GM18868 (cell line): ENCODE results near the gene HADHA.

Experiments used
- ATAC-seq: cut with Tn5 transposase; IDR thresholded peaks from one replicate; pipeline ENCODE4 v1.9.1; 2021; ENCODE audit warnings: mild to moderate bottlenecking, moderate library complexity; ENCODE audit not compliant: unreplicated experiment

HADHA gene

DNA sequence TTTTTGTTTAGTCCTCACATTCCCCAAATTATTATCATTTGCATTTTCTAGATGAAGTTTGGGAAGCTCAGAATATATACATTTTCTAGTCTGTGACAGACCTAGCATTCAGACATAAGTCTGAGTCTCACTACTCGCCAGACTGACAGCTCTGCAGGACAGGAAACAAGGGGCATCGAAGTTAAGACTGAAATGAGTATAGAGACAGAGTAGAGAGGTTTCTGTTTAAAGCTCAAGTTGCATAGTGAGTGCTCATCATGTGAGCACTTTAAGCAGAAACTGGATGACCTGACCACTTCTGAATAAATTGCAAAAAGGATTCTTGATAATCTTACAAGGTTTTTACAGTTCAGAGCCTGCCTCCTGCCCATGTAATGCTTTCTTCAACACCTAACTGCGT lies 1.4 kb upstream of the HADHA start:
- ATAC-seq = peak; percentile 68

DNA sequence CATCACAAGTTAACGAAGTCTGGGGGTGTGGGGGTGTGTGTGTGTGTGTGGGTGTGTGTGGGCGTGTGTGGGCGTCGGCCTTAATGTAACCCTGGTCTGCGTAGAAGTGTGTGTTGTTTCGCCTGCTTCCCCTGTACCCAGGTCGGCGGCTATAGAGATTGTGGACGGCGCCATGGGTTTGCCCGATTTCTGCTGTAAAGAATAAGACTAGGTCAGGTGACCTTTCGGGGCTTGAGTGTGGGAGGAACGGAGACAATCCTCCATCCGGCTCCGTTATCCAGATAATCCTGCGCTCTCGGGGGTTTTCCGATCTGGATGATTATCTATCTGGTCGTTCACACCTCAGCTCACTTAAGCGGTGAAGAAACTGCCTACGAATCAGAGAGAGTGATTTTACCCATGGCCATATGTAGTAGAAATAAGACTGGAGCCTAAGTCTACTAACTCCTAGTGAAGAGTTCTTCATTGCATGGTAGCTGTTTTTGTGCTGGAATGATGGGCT lies 850 bp upstream of the HADHA start:
- ATAC-seq = peak; percentile 9

GRCh38 chr2:26243470-26244308 lies 743 bp downstream of the HADHA start:
- ATAC-seq = no peak

GRCh38 chr2:26241928-26242436 lies 2.5 kb downstream of the HADHA start:
- no peak for ATAC-seq

DNA sequence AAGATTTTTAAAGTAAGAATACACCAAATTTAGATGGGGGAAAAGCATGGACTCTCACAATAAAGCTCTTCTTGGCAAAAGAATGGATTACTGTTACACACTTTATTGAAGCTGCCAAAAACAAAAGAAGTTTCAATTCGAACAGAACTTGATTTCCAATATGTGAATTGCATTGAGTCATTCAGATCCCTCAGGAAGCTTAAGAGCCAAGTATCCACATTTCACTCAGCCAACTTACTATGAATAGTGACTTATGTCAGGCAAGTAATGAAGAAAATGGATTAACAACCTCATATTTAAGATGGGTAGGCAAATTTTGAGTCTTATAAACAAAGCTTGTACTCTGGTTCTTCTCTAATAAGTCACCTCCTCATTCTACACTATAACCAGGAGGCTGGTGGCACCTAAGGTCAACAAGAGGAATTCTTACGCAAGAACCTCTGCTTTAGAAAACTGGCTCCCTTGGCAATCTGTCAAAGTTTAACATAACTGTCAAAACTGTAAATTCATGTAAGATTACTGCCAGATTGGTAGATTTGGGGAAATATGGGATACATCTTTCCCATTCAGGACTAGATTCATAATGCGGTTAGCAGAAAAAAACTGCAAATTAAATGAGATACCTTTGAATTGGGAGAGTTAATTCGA lies 6.0 kb downstream of the HADHA start:
- ATAC-seq = no peak

DNA sequence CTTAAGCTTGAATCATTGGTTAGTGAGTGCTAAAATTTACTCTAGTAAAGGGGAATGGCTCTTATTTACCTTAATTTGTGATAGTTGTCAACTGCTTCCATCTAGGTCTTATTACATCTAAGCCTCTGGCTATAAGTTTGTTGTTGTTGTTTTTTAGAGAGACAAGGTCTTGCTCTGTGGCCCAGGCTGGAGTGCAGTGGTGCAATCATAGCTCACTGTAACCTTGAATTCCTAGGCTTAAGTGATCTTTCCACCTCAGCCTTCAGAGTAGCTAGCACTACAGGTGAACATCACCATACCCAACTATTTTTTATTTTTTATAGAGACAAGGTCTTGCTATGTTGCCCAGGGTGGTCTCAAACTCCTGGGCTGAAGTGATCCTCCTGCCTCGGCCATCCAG lies 6.6 kb downstream of the HADHA start:
- no peak for ATAC-seq

GRCh38 chr2:26235089-26235488 lies 9.3 kb downstream of the HADHA start:
- ATAC-seq = no peak

- no peak for ATAC-seq
Measured at GRCh38 chr2:26230806-26231205, 13.6 kb downstream of the HADHA start.

DNA sequence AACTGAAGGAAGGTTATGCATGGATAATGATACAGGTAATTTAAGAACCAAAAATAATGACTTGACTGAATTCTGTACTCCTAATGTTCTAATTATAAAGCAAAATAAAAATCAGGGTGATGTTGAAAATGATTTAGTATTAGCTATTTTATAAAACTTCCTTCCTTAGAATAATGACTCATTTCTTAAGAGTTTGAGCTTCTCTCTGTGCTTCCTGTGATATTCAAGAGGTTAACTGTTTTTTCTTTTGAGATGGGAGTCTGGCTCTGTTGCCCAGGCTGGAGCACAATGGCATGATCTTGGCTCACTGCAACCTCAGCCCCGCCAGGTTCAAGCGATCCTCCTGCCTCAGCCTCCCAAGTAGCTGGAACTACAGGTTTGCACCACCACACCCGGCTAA lies 14.8 kb downstream of the HADHA start:
- no peak for ATAC-seq

DNA sequence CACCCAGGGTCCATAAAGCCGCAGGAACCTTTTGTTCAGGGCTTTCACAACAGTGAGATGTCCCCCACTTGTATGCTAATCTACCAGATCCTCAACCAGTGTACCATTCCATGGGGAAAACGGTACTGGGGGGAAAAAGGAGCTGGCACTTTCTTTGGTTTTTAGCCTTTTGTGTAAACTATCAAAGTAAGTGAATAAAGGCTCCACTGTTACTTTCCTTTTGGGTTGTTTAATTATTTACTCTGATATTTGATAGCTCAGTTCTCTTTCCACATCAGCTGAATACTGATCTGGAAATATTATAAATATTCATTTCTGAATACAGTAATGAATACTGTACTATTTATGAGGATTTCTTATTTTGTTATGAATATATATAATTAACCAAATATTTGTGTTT lies 20.3 kb downstream of the HADHA start:
- no peak for ATAC-seq

DNA sequence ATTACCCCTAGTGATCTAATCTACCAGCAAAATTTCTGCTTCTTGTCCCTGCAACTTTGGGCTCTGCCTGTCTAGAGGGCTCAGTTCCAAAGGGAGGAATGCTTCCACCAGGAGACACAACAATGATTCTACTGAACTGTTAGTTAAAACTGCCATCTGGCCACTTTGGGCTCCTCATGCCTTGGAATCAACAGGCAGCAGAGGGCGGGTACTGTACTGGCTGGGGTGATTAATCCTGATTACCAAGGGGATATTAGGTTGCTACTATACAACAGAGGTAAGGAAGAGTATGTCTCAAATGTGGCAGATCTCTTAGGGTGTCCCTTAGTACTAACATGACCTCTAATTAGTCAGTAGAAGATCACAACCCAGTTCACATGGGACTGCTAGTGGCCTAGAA lies 21.4 kb downstream of the HADHA start:
- ATAC-seq = no peak

- no peak for ATAC-seq
Measured at GRCh38 chr2:26217720-26218119, 26.7 kb downstream of the HADHA start.

- no peak for ATAC-seq
Measured at GRCh38 chr2:26216587-26216986, 27.8 kb downstream of the HADHA start.

DNA sequence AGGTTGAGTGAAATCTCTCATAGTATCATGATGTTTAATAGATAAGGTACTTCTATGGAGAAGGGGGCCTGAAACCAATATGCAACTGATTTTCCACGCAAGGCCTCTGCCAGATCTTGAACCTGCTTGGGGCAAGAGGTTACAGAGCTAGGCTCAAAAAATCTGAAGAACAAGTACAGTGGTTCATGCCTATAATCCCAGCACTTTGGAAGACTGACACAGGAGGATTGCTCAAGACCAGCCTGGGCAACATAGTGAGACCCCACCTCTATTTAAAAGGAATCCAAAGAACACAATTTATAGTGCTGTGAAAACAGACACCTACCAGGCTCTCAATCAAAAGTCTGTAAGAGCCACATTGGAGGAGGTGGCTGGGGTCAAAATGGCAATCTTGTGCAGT lies 28.6 kb downstream of the HADHA start:
- no peak for ATAC-seq

GRCh38 chr2:26214759-26215158 lies 29.7 kb downstream of the HADHA start:
- no peak for ATAC-seq

- ATAC-seq = no peak
Measured at GRCh38 chr2:26212011-26212410, 32.4 kb downstream of the HADHA start.

DNA sequence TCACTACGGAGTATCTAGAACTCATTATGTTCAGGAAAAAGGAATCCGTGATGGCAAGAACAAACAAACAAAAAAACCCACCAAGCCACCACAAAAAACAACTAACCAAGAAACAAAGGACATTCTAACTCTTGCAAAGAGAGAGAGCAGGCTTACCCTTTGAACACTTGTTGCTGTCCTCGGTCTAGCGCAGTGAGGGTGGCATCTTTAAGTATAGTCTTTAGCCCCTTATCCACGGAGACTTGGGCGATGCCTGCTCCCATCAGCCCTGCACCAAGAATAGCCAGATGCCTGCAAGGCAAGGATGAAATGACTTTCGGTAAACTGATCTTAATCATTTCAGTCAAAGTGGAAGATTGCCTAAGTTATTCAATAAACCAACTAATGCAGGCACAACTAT lies 40.5 kb downstream of the HADHA start:
- ATAC-seq = no peak

- ATAC-seq = no peak
Measured at GRCh38 chr2:26202981-26203490, 41.4 kb downstream of the HADHA start.

- no peak for ATAC-seq
Measured at GRCh38 chr2:26197516-26197915, 46.9 kb downstream of the HADHA start.

DNA sequence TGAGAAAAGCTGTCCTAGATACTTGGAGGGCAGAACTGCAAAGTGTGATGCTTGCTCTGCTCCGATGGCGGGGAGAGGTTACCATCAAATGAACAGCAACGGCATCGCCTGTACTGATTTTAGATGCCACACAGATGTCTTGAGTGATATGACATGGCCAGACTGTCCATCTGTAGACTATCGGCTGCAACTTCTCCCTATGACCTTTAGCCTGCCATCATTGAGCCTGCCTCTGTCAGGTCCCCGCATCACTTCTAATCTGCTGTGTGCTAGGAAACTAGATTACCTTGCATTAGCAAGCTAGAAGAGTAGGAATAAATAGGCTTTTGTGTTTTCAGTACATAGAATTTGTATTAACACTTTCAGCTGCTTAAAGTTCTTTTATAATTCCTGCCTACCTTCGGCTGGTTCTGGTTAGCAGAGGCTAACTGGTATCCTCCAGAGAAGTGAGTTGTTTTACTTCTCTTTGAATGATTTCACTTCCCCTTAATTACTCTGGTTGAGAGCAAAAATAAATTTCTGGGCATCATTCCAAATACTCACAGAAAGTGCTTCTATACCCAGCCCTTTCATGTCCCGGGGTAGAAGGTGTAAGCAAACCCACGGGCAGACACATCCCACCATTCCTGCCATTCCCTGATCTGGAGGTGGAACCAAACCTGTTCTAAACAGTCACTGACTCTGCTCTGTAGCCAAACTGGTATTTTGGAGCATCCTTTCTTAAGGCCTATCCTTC lies 47.6 kb downstream of the HADHA start:
- ATAC-seq = no peak
